H1 (cell line): ENCODE results near the gene MTCH1. TPM values are rescaled to one million over a fixed set of nuclear protein-coding genes. Genes with fewer than 3 reads are reported as not detected.

Experiments used
- CTCF ChIA-PET: fragments of 300-600 bp; sonication (Branson Sonifier 250); formaldehyde crosslinking; loops from one replicate; lab custom pipeline; 2021; ENCODE audit not compliant: partially characterized antibody; lab: Charles Lee
- POLR2A ChIA-PET: fragments of 300-600 bp; sonication (Branson Sonifier 250); formaldehyde crosslinking; loops from one replicate; lab custom pipeline; 2021; ENCODE audit warnings: inconsistent platforms; ENCODE audit not compliant: partially characterized antibody; lab: Charles Lee
- DNase-seq, 2 experiments: peaks; one replicate each; pipeline versions ENCODE4 v3.0.0 to v3.0.0-alpha.2; 2010 to 2022; ENCODE audit warnings: low spot score in 2 of 2, low read depth in 1 of 2, mixed read lengths in 1 of 2
- FAIRE-seq: peaks from 2 replicates; lab custom pipeline; 2011; peaks lifted over from hg19 to GRCh38; lab: Jason Lieb, UNC
- H2AFZ ChIP-seq: 2 replicates; pipeline ENCODE4 v1.8.1; 2012; ENCODE audit warnings: low read length, inconsistent platforms
- H2AK5ac ChIP-seq: 2 replicates; pipeline ENCODE4 v1.6.1; 2013; ENCODE audit warnings: low read depth, low read length
- H2BK120ac ChIP-seq: replicated peaks from 2 replicates; pipeline ENCODE3; 2013; ENCODE audit warnings: low read depth, low read length, inconsistent platforms
- H2BK12ac ChIP-seq: 2 replicates; pipeline ENCODE4 v1.6.1; 2013; ENCODE audit warnings: low read depth, low read length
- H2BK15ac ChIP-seq: 2 replicates; pipeline ENCODE4 v1.6.1; 2013; ENCODE audit warnings: low read length
- H2BK20ac ChIP-seq: 2 replicates; pipeline ENCODE4 v1.6.1; 2013; ENCODE audit warnings: low read length
- H2BK5ac ChIP-seq: 2 replicates; pipeline ENCODE4 v1.6.1; 2013; ENCODE audit warnings: low read depth, low read length
- H3K14ac ChIP-seq: 2 replicates; pipeline ENCODE4 v1.6.1; 2013; ENCODE audit warnings: inconsistent platforms; ENCODE audit not compliant: insufficient read length
- H3K18ac ChIP-seq: 2 replicates; pipeline ENCODE4 v1.6.1; 2013; ENCODE audit warnings: low read length; ENCODE audit errors: extremely low read depth
- H3K23ac ChIP-seq: 2 replicates; pipeline ENCODE4 v1.6.1; 2013; ENCODE audit warnings: inconsistent platforms; ENCODE audit not compliant: insufficient read length
- H3K23me2 ChIP-seq: 2 replicates; pipeline ENCODE4 v1.6.1; 2013; ENCODE audit warnings: low read depth, low read length
- H3K27ac ChIP-seq: 2 replicates; pipeline ENCODE4 v1.6.1; 2011; ENCODE audit warnings: low read depth, low read length, inconsistent platforms
- H3K27me3 ChIP-seq, 4 experiments: replicated peaks in 1 of 4; 1 replicate in 1 of 4; 2 replicates in 3 of 4; pipeline versions ENCODE4 v1.6.1 to v1.8.1; 2011 to 2013; ENCODE audit warnings: low read length in 3 of 4, mild to moderate bottlenecking in 3 of 4, inconsistent platforms in 2 of 4, mixed read lengths in 2 of 4, moderate library complexity in 1 of 4; ENCODE audit not compliant: control insufficient read depth in 3 of 4, insufficient read depth in 3 of 4; ENCODE audit errors: extremely low read depth in 1 of 4
- H3K36me3 ChIP-seq, 4 experiments: 2 replicates each; pipeline versions ENCODE4 v1.6.1 to v1.8.1; 2011 to 2013; ENCODE audit warnings: mild to moderate bottlenecking in 4 of 4, low read length in 3 of 4, moderate library complexity in 2 of 4, control low read depth in 1 of 4, inconsistent platforms in 1 of 4; ENCODE audit not compliant: insufficient read depth in 4 of 4, control insufficient read depth in 2 of 4
- H3K4ac ChIP-seq: replicated peaks from 2 replicates; pipeline ENCODE3; 2013; ENCODE audit warnings: low read length, low read depth, mixed read lengths, inconsistent platforms; ENCODE audit not compliant: insufficient read length
- H3K4me1 ChIP-seq, 4 experiments: replicated peaks in 1 of 4; 1 replicate in 1 of 4; 2 replicates in 3 of 4; pipeline versions ENCODE4 v1.6.1 to v1.8.1; 2011 to 2013; ENCODE audit warnings: low read length in 3 of 4, inconsistent platforms in 2 of 4, mixed read lengths in 1 of 4; ENCODE audit not compliant: insufficient read depth in 4 of 4, control insufficient read depth in 3 of 4
- H3K4me2 ChIP-seq, 2 experiments: 2 replicates each; pipeline versions ENCODE4 v1.6.1 to v1.8.1; 2011 to 2013; ENCODE audit warnings: low read depth in 2 of 2, low read length in 2 of 2, control low read depth in 1 of 2, inconsistent platforms in 1 of 2, mild to moderate bottlenecking in 1 of 2; ENCODE audit not compliant: insufficient read depth in 1 of 2
- H3K4me3 ChIP-seq, 4 experiments: fragments of 200-600, 300-600 bp in 1 of 4; sonication (generic), shearing (Covaris generic), sonication (Bioruptor Twin) in 1 of 4; 2 replicates each; pipeline versions ENCODE4 v1.5.1 to v1.8.1; 2011 to 2016; ENCODE audit warnings: low read length in 4 of 4, low read depth in 3 of 4, control low read depth in 2 of 4, inconsistent platforms in 2 of 4, mild to moderate bottlenecking in 2 of 4, mixed read lengths in 1 of 4, moderate library complexity in 1 of 4; ENCODE audit not compliant: insufficient read depth in 2 of 4; ENCODE audit errors: extremely low read depth in 1 of 4
- H3K56ac ChIP-seq: replicated peaks from 2 replicates; pipeline ENCODE3; 2013; ENCODE audit warnings: low read depth, mild to moderate bottlenecking, mixed read lengths, low read length, inconsistent platforms; ENCODE audit not compliant: insufficient read length
- H3K79me1 ChIP-seq: 2 replicates; pipeline ENCODE4 v1.6.1; 2013; ENCODE audit warnings: low read depth, low read length, control low read depth
- H3K79me2 ChIP-seq, 2 experiments: 2 replicates each; pipeline versions ENCODE4 v1.6.1 to v1.8.1; 2012 to 2013; ENCODE audit warnings: low read length in 2 of 2, mild to moderate bottlenecking in 2 of 2, inconsistent platforms in 1 of 2; ENCODE audit not compliant: insufficient read depth in 2 of 2, control insufficient read depth in 1 of 2
- H3K9ac ChIP-seq, 4 experiments: replicated peaks in 1 of 4; 1 replicate in 1 of 4; 2 replicates in 3 of 4; pipeline versions ENCODE4 v1.6.1 to v1.8.1; 2011 to 2013; ENCODE audit warnings: low read depth in 3 of 4, low read length in 3 of 4, control low read depth in 2 of 4, mild to moderate bottlenecking in 2 of 4, moderate library complexity in 2 of 4, inconsistent platforms in 1 of 4; ENCODE audit errors: extremely low read depth in 1 of 4
- H3K9me3 ChIP-seq, 2 experiments: 2 replicates each; pipeline versions ENCODE4 v1.6.1 to v1.8.1; 2012 to 2013; ENCODE audit warnings: mild to moderate bottlenecking in 2 of 2, moderate library complexity in 2 of 2, control low read depth in 1 of 2, inconsistent platforms in 1 of 2, low read depth in 1 of 2, low read length in 1 of 2, mixed read lengths in 1 of 2; ENCODE audit not compliant: insufficient read depth in 2 of 2
- H4K20me1 ChIP-seq, 2 experiments: replicated peaks in 1 of 2; 2 replicates each; pipeline versions ENCODE3 to v1.8.1; 2011 to 2013; ENCODE audit warnings: inconsistent platforms in 2 of 2, low read length in 2 of 2, mild to moderate bottlenecking in 1 of 2; ENCODE audit not compliant: insufficient read depth in 2 of 2, control insufficient read depth in 1 of 2
- H4K5ac ChIP-seq: 2 replicates; pipeline ENCODE4 v1.6.1; 2013; ENCODE audit warnings: low read length, low read depth, mixed read lengths, inconsistent platforms; ENCODE audit not compliant: insufficient read length
- H4K8ac ChIP-seq: 2 replicates; pipeline ENCODE4 v1.8.0; 2013; ENCODE audit warnings: mild to moderate bottlenecking, moderate library complexity, low read length, inconsistent platforms; ENCODE audit not compliant: insufficient read depth; ENCODE audit errors: extremely low read depth
- H4K91ac ChIP-seq: replicated peaks from 2 replicates; pipeline ENCODE3; 2013; ENCODE audit warnings: low read length, mixed read lengths, inconsistent platforms; ENCODE audit not compliant: insufficient read length
- CBX5 ChIP-seq: fragments of 300-800, 300-1000 bp; sonication (generic); IDR thresholded peaks from 2 replicates; pipeline ENCODE4 v1.7.1; 2016; ENCODE audit warnings: antibody characterized with exemption, low read length, low read depth
- CTBP2 ChIP-seq: IDR thresholded peaks from 2 replicates; pipeline ENCODE4 v1.7.0; 2011; ENCODE audit warnings: borderline replicate concordance, mild to moderate bottlenecking, moderate library complexity, mixed read lengths, low read length; ENCODE audit not compliant: insufficient read depth, insufficient read length
- EGR1 ChIP-seq: IDR thresholded peaks from 2 replicates; pipeline ENCODE4 v1.6.1; 2011; ENCODE audit warnings: low read depth, low read length, borderline replicate concordance
- POLR2AphosphoS5 ChIP-seq: IDR thresholded peaks from 2 replicates; pipeline ENCODE4 v1.6.1; 2011; ENCODE audit warnings: low read depth, low read length
- SAP30 ChIP-seq: fragments of 300-600 bp; sonication (generic); IDR thresholded peaks from 2 replicates; pipeline ENCODE4 v1.7.1; 2012; ENCODE audit warnings: low read length, moderate library complexity, mild to moderate bottlenecking, inconsistent platforms; ENCODE audit not compliant: insufficient read depth, insufficient replicate concordance
- SIN3A ChIP-seq, 2 experiments: IDR thresholded peaks in 1 of 2; conservative IDR thresholded peaks in 1 of 2; 2 replicates each; pipeline ENCODE4 v1.6.1; 2011 to 2012; ENCODE audit warnings: low read length in 2 of 2, improper control_type of control experiment in 1 of 2, low read depth in 1 of 2, mild to moderate bottlenecking in 1 of 2
- SRF ChIP-seq: IDR thresholded peaks from 2 replicates; pipeline ENCODE4 v1.6.1; 2011; ENCODE audit warnings: mild to moderate bottlenecking, low read depth, low read length, moderate library complexity
- SUZ12 ChIP-seq: fragments of 200-600 bp; sonication (generic); IDR thresholded peaks from 2 replicates; pipeline ENCODE4 v1.6.1; 2012; ENCODE audit warnings: mild to moderate bottlenecking, inconsistent platforms, low read length, moderate library complexity, mixed read lengths
- USF2 ChIP-seq: IDR thresholded peaks from 2 replicates; pipeline ENCODE4 v1.6.1; 2011; ENCODE audit warnings: low read length, improper control_type of control experiment
- WGBS, 2 experiments: shearing (Covaris generic) in 1 of 2; methylation state at CpG; one replicate each; pipeline versions ENCODE4 v1.1.6 to v1.1.7; 2013 to 2015; ENCODE audit warnings: low lambda C conversion rate in 2 of 2, mixed read lengths in 2 of 2, inconsistent platforms in 1 of 2, low coverage in 1 of 2, missing lambda C conversion rate in 1 of 2; ENCODE audit not compliant: insufficient replicate concordance in 2 of 2, insufficient coverage in 1 of 2, insufficient read length in 1 of 2; ENCODE audit errors: extremely low coverage in 1 of 2, missing lambda C conversion rate in 1 of 2; 5-methylcytosine and 5-hydroxymethylcytosine counted together
- polyA plus RNA-seq, 7 experiments: library from polyadenylated mRNA; depleted of rRNA in 3 of 7; stranded (reverse) in 5 of 7; unstranded in 2 of 7; fragments of >200 nt in 5 of 7; fragments of 200-250 nt in 2 of 7; gene quantifications; 1 replicate in 5 of 7; 2 replicates in 1 of 7; 4 replicates in 1 of 7; pipeline versions ENCODE4 v1.2.1 to v1.2.3, GENCODE V29; 2011 to 2013; ENCODE audit warnings: missing spikeins in 2 of 7, mixed read lengths in 2 of 7
- total RNA-seq: library from RNA; stranded (reverse); fragmentation: NEBNext Ultra II Directional; extraction: Animal tissue kit (Norgen Biotek cat#: 25700); gene quantifications from 2 replicates; pipeline ENCODE4 v1.2.1, GENCODE V29; 2021

The MTCH1 gene
- total and polyA plus RNA-seq, 2 of the 8 experiments (the other 6 are each of a cell fraction or from before 2014, with no cell fraction given), result 169 to 214 TPM

GRCh38 chr6:36933519-36933918 lies 52.5 kb downstream of the MTCH1 start:
- Histone ChIP-seq H2BK20ac (no peak overlapping the region), H3K27ac (no peak overlapping the region), H3K56ac (no peak overlapping the region), H3K23ac (no peak overlapping the region), H3K4me1 (no peaks in the 10 kb centered on the region), H3K4me3 (no peak overlapping the region), H4K5ac (no peak overlapping the region), H3K23me2 (no peaks in the 10 kb centered on the region), H4K8ac (no peak overlapping the region), H3K4me2 (no peak overlapping the region), H3K18ac (no peak overlapping the region), H2BK5ac (no peak overlapping the region), H3K9ac (no peak overlapping the region), H3K9me3 (no peaks in the 10 kb centered on the region), H2BK15ac (no peak overlapping the region), H2BK12ac (no peak overlapping the region), H4K91ac (no peak overlapping the region), H4K20me1 (no peaks in the 10 kb centered on the region), H2AK5ac (no peak overlapping the region), H3K14ac (no peak overlapping the region), H3K79me1 (no peaks in the 10 kb centered on the region), H3K36me3 (no peaks in the 10 kb centered on the region), H2BK120ac (no peak overlapping the region), H3K79me2 (no peaks in the 10 kb centered on the region), H3K27me3 (no peaks in the 10 kb centered on the region), H3K4ac (no peak overlapping the region), H2AFZ (no peak overlapping the region)
- DNase-seq (no peak), FAIRE-seq (no peak)
- POLR2A ChIA-PET, result no interaction called here
- WGBS, 2 experiments, result 92% methylated on average over 4 of the region's 4 CpGs; no CpG with 5 or more reads in 1 of the 2 experiments
- CTCF ChIA-PET, result no interaction called here
- TF ChIP-seq SAP30, result no peak
- TF ChIP-seq USF2, result no peak
- no peak for TF ChIP-seq SIN3A (conservative IDR thresholded peaks at IDR 0.05 in 1 of 2, IDR thresholded peaks at IDR 0.05 in 1 of 2; ENCODE audit: low read depth in 1 of 2, low read length in 2 of 2)
- no peak for TF ChIP-seq EGR1
- TF ChIP-seq POLR2AphosphoS5, result no peak
- no peak for TF ChIP-seq CBX5
- no peak for TF ChIP-seq SUZ12
- TF ChIP-seq SRF, result no peak
- TF ChIP-seq CTBP2, result no peak
